ENCODE data around the gene CDIPT. TPM values are rescaled to one million over a fixed set of nuclear protein-coding genes. Genes with fewer than 3 reads are reported as not detected.

Gene CDIPT
- total RNA-seq, 4 donors from 2014 or later = 83.4 to 122 (median 108) TPM

GRCh38 chr16:29903590-29903989, 40.6 kb upstream of the CDIPT start:
- TF ChIP-seq POLR2A (IDR thresholded peaks at IDR 0.05) (no peak), CTCF (IDR thresholded peaks at IDR 0.05) (no peak)
- WGBS, 2 donors = 61 to 66% methylated on average over 4 of the region's 4 CpGs
- DNase-seq (ENCODE audit: low spot score in 2 of 2) = no peak
- intact Hi-C loops (cut with DNase I; ENCODE audit: low total_unique reads) = no loop called here
- no peak overlapping the region for H3K4me3 ChIP-seq (ENCODE audit: low read depth, poor library complexity, severe bottlenecking)

- no peak overlapping the region for H3K4me3 ChIP-seq (ENCODE audit: low read depth, poor library complexity, severe bottlenecking)
- intact Hi-C loops (cut with DNase I; ENCODE audit: low total_unique reads) = no loop called here
- TF ChIP-seq CTCF (IDR thresholded peaks at IDR 0.05) = no peak
- TF ChIP-seq POLR2A (IDR thresholded peaks at IDR 0.05) = no peak
- WGBS, 2 donors = 74 to 83% methylated on average over 6 to 19 of the region's 19 CpGs
- no peak for DNase-seq (ENCODE audit: low spot score in 2 of 2)
Measured at GRCh38 chr16:29901607-29901945, 38.5 kb upstream of the CDIPT start.

- WGBS, 2 donors = 54 to 62% methylated on average over 26 to 28 of the region's 31 CpGs
- H3K4me3 ChIP-seq (ENCODE audit: low read depth, poor library complexity, severe bottlenecking) = no peak overlapping the region
- intact Hi-C loops (cut with DNase I; ENCODE audit: low total_unique reads) = no loop called here
- TF ChIP-seq POLR2A (IDR thresholded peaks at IDR 0.05) = no peak
- no peak for TF ChIP-seq CTCF (IDR thresholded peaks at IDR 0.05)
- DNase-seq (ENCODE audit: low spot score in 2 of 2) = no peak
Measured at GRCh38 chr16:29900888-29901606, 38.0 kb upstream of the CDIPT start.

DNA sequence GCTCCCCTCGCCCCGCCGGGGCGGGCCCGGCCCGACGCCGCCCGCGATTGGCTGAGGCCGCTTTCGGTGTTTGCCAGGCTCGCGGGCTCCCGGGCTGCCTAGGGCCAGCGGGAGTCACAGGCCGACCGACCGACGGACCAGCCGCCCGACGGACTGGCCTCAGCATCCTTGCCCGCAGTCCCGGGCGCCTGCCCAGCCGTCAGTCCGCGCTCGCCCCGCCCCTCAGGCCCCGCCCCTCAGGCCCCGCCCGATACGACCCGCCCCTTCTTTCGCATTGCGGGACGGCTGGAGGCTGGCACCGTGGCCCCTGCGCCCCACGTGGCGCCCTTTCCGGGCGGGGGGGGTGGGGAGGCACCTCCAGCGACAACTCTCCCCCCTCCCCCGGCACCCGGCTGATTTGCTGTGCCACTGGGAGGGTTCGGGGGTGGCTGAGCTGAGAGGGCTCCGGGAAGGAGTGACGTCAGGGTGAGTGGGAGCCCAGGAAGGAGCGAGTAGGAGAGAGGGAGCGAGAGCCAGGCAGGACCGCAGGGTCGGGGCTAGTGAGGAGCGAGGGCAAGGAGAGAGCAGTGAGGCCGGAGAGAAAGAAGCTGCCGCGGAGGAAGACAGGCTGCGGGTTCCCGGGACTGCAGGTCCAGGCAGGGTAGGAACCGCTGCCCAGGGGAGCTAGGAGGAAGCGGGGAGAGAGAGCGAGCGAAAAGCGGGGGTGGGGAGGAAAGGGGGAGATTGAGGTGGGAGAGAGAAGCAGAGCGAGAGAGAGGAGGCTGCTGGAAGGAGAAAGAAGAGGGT, 37.3 kb upstream of the CDIPT start, which contains the start of gene ASPHD1:
Gene ASPHD1 (plus strand): TSS at position 387 of the 786 bp plus-strand sequence. CDS start 484 bp downstream, outside the sequence.
- H3K4me3 ChIP-seq (ENCODE audit: low read depth, poor library complexity, severe bottlenecking) = peak within 1 kb of the TSS; percentile 23
- peak in 1 of 2 donors; percentile 93 for DNase-seq (ENCODE audit: low spot score in 2 of 2)
- WGBS, 2 donors = 1 to 2% methylated on average over 21 to 26 of the region's 67 CpGs
- no peak for TF ChIP-seq POLR2A (IDR thresholded peaks at IDR 0.05)
- peak in 1 of 3 donors; percentile 8 for TF ChIP-seq CTCF (IDR thresholded peaks at IDR 0.05)
- intact Hi-C loops (cut with DNase I; ENCODE audit: low total_unique reads) = no loop called here

- no peak for TF ChIP-seq CTCF (IDR thresholded peaks at IDR 0.05)
- TF ChIP-seq POLR2A (IDR thresholded peaks at IDR 0.05) = no peak
- whole genome bisulfite sequencing, 2 donors = 0 to 1% methylated on average over 20 to 28 of the region's 29 CpGs
- peak within 1 kb of the TSS; percentile 23 for H3K4me3 ChIP-seq (ENCODE audit: low read depth, poor library complexity, severe bottlenecking)
- DNase-seq (ENCODE audit: low spot score in 2 of 2) = no peak
- intact Hi-C loops (cut with DNase I; ENCODE audit: low total_unique reads) = no loop called here
Measured at GRCh38 chr16:29899516-29900101, 36.6 kb upstream of the CDIPT start, which contains the start of gene SEZ6L2. Gene SEZ6L2 (minus strand): TSS chr16:29899550. CDS start chr16:29899019, 531 bp downstream.
